Mammary epithelial cell (primary cell): Measurements from ENCODE around the gene NID2.

Experiments
- EZH2 ChIP-seq: IDR thresholded peaks from 2 replicates; pipeline ENCODE4 v1.6.1; 2012; ENCODE audit warnings: low read length, inconsistent platforms, borderline replicate concordance
- TF ChIP-seq, protein P1 (sequence below), 2 donors: IDR thresholded peaks in 1 of 2; conservative IDR thresholded peaks in 1 of 2; 2 replicates each; pipeline ENCODE4 v1.5.1; 2011 to 2012; ENCODE audit warnings: inconsistent platforms in 2 of 2, low read length in 2 of 2, mild to moderate bottlenecking in 2 of 2, control low read depth in 1 of 2, low read depth in 1 of 2; ENCODE audit not compliant: insufficient read depth in 1 of 2; ENCODE audit errors: extremely low read depth in 1 of 2

GRCh38 chr14:52095336-52095735, 26.5 kb upstream of the NID2 start:
- TF ChIP-seq, protein P1, sequence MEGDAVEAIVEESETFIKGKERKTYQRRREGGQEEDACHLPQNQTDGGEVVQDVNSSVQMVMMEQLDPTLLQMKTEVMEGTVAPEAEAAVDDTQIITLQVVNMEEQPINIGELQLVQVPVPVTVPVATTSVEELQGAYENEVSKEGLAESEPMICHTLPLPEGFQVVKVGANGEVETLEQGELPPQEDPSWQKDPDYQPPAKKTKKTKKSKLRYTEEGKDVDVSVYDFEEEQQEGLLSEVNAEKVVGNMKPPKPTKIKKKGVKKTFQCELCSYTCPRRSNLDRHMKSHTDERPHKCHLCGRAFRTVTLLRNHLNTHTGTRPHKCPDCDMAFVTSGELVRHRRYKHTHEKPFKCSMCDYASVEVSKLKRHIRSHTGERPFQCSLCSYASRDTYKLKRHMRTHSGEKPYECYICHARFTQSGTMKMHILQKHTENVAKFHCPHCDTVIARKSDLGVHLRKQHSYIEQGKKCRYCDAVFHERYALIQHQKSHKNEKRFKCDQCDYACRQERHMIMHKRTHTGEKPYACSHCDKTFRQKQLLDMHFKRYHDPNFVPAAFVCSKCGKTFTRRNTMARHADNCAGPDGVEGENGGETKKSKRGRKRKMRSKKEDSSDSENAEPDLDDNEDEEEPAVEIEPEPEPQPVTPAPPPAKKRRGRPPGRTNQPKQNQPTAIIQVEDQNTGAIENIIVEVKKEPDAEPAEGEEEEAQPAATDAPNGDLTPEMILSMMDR (conservative IDR thresholded peaks at IDR 0.05 in 1 of 2, IDR thresholded peaks at IDR 0.05 in 1 of 2; ENCODE audit: extremely low read depth in 1 of 2, insufficient read depth in 1 of 2, low read depth in 1 of 2, low read length in 2 of 2), result no peak
- TF ChIP-seq EZH2, result no peak
